Esophagus mucosa (tissue), 1 donor: ENCODE data around the gene PTPRD. TPM values are rescaled to one million over a fixed set of nuclear protein-coding genes. Genes with fewer than 3 reads are reported as not detected.
A peak's percentile ranks its signal among the peaks of the same experiment; 100 is the strongest.

ENCODE experiments used
- ATAC-seq: fragments of 200-7000 bp; cut with Tn5 transposase; one replicate; pipeline ENCODE4 v1.9.1; 2020
- total RNA-seq: library from RNA; stranded (reverse); gene quantifications from one replicate; pipeline ENCODE4 v1.2.4, GENCODE V29; 2023
- donor health status: DM: yes; HTN: yes; CAD: no.

Gene PTPRD
- total RNA-seq, 1 donor from 2014 or later = 8.7 TPM

GRCh38 chr9:10146517-10147331, 466.1 kb downstream of the PTPRD start:
- no peak for ATAC-seq

- no peak for ATAC-seq
These were observed 468.4 kb downstream of the PTPRD start for GRCh38 chr9:10144355-10144754.

GRCh38 chr9:10135553-10135952, 477.2 kb downstream of the PTPRD start:
- no peak for ATAC-seq

GRCh38 chr9:10134266-10134665, 478.5 kb downstream of the PTPRD start:
- no peak for ATAC-seq

GRCh38 chr9:10130061-10130675, 482.6 kb downstream of the PTPRD start:
- ATAC-seq = no peak

- ATAC-seq = no peak
These were observed 484.9 kb downstream of the PTPRD start for GRCh38 chr9:10127867-10128266.

GRCh38 chr9:10112798-10113197, 500.0 kb downstream of the PTPRD start:
- ATAC-seq = peak; percentile 10

GRCh38 chr9:10112070-10112469, 500.7 kb downstream of the PTPRD start:
- ATAC-seq = no peak

GRCh38 chr9:10108815-10109214, 504.0 kb downstream of the PTPRD start:
- no peak for ATAC-seq

- no peak for ATAC-seq
These were observed 508.0 kb downstream of the PTPRD start for GRCh38 chr9:10104774-10105173.

GRCh38 chr9:10095208-10095607, 517.6 kb downstream of the PTPRD start:
- no peak for ATAC-seq

- no peak for ATAC-seq
These were observed 518.2 kb downstream of the PTPRD start for GRCh38 chr9:10094563-10094962.

- no peak for ATAC-seq
These were observed 532.8 kb downstream of the PTPRD start for GRCh38 chr9:10080012-10080411.

- ATAC-seq = no peak
These were observed 533.4 kb downstream of the PTPRD start for GRCh38 chr9:10079284-10079964.

GRCh38 chr9:10071579-10071978, 541.2 kb downstream of the PTPRD start:
- no peak for ATAC-seq

- no peak for ATAC-seq
These were observed 550.0 kb downstream of the PTPRD start for GRCh38 chr9:10062629-10063395.

GRCh38 chr9:10059044-10059443, 553.8 kb downstream of the PTPRD start:
- ATAC-seq = peak; percentile 74

GRCh38 chr9:10055886-10056395, 556.9 kb downstream of the PTPRD start:
- no peak for ATAC-seq

- no peak for ATAC-seq
These were observed 558.3 kb downstream of the PTPRD start for GRCh38 chr9:10054456-10054855.

GRCh38 chr9:10052916-10053315, 559.9 kb downstream of the PTPRD start:
- ATAC-seq = no peak

- no peak for ATAC-seq
These were observed 560.6 kb downstream of the PTPRD start for GRCh38 chr9:10052181-10052580.

- no peak for ATAC-seq
These were observed 562.8 kb downstream of the PTPRD start for GRCh38 chr9:10050016-10050415.

GRCh38 chr9:10048994-10049393, 563.8 kb downstream of the PTPRD start:
- ATAC-seq = no peak
